Measurements from ENCODE around the gene GPR37.

GPR37 gene

DNA sequence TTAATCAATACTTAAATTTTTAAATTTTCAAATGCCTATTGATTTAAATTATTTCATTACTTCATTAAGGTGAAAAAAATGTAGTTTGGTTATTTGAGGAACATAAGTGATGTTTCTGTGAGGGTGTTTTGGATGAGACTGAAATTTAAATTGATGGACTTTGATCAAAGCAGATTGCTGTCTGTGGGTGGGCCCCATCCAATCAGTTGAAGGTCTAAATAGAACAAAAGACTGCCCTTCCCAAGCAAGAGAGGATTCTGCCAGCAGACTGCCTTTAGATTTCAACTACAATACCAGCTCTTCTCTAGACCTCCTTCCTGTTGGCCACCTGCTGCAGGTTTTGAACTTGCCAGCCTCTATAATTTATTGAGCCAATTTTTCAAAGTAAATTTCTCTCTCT lies 14.5 kb upstream of the GPR37 start:
- DNase-seq, result no peak

DNA sequence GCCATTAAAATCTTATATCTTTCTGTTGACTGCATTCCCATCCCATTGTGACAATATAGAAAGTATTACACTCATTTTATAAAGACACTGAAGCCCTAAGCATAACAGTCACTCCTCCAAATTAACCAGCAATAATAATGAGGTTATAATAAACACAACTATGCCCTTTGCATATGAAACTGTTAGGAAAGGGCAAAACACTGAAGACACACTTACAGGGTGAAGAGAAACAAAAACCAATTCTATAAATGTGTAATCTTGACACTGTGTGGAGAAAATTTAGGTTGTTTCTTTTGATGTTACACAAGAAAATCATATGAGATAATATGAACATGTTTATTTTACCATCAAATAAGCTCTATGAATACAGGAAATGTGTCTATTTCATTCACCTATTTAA lies 14.0 kb upstream of the GPR37 start:
- no peak for DNase-seq

DNA sequence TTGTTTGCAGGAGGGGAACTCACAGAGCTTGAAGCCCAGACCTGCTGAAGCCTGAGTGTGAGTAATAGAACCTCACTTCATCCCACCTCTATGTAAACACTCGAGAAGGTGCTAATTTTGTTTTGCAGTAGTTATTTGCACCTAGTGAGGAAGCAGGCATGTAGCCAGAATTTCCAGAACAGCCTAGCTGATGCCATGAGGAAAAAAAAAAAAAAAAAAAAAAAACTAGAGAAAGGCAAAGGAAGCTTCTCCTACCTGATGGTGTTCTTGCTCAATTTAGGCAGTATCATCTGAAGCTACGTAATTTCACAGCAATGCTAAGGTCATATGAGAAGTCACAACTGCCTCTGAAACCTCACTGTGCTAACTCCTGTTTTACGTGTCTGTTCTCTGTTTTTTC lies 13.6 kb upstream of the GPR37 start:
- DNase-seq, result no peak

DNA sequence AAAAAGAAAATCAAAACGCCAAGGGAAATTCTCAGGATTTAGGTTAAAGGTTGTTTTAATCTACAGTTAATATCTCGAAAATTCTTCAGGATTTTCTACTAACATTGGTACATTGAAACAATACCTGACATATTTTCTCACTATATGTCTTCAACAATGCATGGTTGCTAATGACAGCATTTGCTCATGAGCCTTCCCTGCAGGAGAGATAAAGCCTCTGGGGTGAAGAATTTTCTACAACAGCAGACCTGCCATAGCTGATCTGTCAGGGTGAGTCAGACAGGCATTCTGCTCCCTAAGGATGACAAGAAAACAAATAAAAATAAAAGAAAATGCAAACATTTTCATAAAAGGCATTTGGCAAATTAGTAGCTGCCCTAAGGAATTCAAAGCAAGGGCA lies 11.7 kb upstream of the GPR37 start:
- no peak for DNase-seq

DNA sequence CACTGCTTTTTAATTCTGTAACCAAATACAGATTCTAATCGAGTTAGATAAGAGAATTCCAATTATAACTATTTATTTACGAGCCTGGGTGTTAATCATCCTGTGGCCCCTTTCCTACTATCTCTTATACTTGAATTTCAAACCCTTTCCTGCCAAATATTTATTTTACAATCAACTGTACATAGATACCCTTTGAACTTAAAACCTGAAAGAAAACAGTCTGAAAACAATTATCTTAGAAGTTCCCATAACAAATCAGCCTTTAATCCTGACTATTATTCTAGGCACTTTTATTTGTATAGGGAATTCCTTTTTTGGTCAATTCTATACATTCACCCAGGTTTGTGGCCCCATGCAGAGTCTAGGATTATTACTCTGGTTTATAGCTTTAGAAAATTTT lies 10.6 kb upstream of the GPR37 start:
- no peak for DNase-seq

DNA sequence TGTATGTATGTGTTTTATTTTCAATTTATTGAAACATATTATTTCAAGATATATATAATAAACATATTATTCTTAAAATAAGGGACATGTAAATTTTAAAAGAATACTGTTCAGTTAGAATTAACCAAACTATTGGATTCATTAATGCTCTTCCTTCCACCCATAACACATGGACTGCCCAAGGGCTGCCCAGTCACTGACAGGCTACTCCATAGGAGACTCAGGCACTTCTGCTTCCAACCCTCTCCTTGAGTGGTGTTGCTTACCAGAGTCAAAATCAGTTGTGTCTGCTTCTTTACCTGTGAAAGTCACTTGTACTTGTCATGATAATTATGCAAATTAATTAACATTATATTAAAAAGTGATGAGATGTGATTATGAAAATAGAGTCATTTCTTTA lies 9.8 kb upstream of the GPR37 start:
- no peak for DNase-seq

DNA sequence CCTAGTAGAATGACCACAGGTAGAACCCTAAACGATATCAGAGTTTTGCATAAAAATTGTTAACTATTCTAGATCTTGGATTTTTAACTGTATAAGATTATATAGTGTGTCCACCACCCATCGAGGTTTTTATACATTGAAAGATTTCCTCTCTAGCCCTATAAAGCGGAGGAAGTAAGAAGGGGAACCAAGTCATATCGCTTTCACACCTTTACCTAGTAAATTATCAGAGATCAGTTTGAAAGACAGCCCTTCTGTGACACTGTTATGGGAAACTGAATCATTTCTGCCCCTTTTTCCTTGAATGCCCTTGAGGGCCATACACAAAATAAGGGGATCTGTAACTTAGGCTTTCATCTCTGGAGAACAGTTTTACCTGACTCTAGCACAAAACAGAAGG lies 8.3 kb upstream of the GPR37 start:
- DNase-seq, result no peak

DNA sequence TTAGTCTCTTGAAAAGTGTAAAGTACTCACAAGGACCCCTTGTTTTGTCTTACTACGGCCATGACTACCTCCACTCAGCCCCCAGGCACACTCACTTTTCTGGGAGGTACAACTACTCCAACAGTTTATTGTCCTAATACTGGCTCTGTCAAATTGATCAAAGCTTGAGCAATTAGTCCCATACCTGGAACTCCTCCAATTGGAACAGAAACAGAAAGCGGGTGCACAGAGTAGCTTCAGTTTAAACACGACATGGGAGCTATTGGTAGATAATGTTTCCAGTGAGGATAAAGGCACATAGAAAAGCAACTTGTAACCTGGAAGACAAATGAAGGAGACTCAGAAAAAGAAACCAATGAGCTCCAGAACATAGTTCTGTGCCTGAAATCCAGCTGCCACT lies 7.7 kb upstream of the GPR37 start:
- no peak for DNase-seq

DNA sequence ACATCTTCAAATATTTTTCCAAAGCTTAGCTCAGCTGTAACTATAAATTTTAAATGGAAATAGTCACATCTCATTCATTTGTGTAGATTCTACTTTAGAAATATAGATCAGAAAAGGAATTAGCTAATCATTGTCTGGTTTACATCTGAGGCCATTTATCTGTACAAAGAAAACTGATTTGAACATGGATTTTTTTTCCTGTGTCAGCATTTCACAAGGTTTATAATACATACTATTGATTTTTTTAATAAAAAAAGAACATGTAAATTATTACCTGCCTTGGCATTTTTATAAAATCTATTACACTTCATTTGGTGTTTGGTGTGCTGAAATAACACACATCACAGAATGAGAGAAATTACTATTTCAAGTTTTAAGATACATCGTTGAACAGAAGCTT lies 3.5 kb upstream of the GPR37 start:
- DNase-seq, result no peak

DNA sequence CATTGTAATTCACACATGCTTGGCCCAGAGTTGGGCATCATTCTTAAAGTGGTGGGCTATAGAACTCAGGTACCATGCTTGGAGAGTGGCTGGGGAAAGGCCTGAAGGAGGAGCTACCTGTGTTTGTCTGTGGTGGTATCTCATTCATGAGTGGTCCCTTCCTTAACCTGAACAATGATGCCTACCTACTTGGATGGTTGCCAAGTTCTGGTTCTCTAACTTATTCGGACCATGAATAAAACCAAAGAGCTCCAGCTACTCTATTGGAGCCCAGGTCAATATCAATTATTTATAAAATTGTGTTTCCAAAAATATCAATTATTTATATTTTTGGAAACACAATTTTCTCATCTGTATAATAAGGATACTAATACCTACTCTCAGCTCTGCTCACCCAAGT lies 2.9 kb upstream of the GPR37 start:
- DNase-seq, result no peak

DNA sequence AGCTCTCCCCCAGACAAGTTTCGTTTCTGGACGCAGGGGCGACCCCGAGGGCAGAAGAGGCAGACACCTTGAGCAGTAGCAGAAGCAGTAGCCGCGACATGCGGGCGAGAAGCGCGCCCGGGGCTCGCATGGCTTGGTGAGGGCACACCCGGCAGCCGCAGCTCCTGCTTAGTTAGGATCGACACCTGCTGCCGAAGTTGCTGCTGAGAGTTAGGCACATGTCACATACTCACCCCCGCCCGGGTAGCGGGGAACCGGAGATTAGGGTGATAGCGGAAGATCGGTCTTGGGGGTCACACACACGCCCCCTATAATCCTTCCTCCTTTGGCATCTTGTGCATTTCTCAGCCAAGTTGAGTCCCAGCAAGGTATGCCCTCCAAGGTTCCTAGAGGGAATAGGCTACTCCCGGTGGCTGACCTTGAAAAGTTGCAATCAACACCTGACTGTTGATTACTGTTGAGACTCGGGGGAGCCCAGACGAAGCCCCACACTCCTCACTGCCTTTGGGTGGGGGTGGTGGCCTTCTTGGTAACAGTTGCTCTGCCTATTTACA lies 668 bp downstream of the GPR37 start:
- DNase-seq, result no peak

DNA sequence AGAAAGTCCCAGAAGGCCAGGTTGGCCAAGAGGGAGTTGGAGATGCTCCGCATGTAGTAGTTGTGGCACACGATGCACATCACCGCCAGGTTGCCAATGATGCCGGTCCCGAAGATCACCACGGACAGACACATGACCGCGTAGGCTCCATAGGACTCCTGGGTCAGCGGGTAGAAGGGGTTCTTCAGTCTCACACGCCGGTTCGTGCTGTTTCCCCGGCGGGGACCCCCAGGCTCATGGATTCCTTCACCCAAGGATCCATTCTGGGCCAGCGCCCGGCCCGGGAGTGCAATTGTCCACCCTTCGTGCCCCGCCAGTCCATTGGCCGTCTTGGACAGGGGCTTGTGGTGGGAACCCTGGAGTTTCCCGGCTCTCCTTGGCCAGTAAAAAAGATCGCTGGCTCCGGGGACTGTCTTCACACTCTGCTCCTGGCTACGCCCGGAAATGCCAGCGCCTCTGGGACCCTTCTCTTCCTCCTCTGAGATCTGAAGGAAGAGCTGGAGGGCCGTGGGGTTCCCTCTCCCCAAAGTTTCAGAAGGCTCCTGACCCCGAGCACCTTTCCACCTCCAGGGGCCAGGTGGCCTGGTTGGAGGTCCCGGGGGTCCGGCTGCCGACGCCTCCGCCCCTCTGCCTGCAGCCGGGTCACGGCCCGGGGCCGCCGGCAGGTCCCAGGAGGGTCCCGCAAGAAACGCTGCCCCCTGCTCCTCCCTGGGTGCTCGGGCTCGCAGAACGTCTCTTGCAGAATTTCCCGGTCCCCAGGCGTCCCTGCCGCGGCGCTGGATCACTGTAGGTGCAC lies 1.3 kb downstream of the GPR37 start:
- no peak for DNase-seq

DNA sequence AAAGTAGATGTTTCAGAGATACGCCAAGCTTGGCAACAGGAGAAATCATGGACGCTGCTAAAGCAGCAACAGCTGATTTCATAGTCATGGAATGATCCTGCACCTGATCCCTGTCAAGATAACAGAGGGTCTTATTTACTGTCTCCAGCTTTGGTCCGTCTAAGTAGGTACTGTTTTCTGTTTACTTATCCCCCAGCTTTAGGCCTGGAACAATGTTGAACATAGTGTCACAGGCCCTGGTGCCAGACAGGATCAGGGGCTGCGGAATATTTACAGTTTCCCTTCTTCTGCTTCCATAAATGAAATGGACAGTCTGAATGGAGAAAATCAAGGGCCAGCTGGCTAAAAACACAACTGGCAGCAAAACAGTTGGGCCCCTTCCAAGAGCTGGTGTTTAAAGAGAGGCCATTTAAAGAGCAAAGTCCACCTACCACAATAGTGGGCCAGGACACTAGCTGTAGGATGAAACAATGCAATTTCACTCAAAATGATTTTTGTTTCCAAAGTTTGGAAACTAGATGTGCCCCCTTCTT lies 2.9 kb downstream of the GPR37 start:
- DNase-seq, result no peak

DNA sequence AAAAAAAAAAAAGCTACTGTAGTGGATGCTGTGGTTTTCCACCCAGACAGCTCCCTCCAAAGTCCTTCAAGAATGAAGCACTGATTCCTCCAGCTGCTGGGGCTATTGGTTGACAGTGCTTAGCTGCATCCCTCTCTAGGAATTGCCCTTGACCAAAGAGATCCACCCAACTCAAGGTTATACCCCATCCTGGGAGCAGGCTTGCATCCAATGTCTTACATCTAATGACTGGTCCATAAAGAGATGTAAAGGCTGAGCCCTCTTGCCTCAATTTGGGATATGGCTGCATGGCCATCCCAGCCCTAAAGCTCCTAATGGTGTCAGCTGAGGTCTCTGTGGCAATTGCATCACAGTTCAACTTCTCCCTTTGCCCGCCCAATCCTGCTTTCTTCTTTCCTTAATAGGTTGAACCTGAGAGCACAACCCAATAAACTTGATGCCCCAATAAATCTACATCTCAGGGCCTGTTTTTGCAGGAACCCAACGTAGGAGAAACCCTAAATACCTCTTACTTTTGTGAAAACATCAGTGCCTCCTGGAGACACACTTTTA lies 4.4 kb downstream of the GPR37 start:
- no peak for DNase-seq

DNA sequence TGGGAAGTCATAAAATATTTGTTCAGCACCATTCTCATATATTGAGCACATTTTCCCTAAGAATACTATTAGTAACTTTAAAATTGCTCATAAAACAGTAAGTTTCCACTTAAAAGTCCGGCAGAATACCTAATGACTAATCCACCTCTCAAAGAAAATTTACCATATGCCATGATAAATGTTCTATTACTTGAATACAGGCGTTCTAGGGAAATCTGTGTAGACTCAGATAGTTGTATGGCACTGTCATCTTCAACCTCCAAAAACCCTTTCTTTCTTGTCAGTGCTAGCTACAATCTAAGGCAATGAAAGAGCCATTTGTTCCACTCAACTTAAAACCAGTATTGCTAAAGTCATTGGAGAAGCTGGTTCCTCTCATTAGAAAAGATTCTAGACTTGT lies 7.3 kb downstream of the GPR37 start:
- DNase-seq, result no peak

DNA sequence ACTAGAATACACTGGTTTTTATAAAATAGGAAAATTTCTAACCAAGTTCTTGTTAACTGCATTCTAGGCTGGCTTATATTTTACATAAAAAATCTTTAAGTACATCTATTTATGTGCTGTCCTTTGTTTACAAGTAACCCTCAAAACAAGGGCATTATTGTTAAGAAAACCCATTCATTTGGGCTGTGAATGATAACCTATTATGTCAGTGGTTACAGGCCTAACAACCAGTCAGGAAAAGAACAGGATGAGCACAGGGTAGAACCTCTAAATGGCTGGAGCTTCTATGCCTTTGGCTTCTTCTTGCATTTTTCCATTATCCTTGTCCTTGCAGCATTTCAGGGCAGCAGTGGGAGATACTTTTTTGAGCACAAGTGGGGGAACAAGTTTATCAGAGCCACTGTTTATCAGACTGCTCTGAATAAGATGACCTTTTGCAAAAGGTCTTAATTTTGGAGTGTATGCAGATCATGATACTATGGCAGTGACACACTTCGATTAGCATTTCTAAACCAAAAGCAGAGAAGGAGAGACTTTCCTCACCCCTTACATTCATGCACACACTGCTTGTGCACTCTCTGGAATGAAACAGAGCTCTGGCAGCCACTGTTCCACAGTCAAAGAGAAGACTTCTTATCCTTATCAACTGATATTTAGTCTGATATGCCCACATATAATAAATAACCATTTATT lies 10.9 kb downstream of the GPR37 start:
- DNase-seq, result no peak

DNA sequence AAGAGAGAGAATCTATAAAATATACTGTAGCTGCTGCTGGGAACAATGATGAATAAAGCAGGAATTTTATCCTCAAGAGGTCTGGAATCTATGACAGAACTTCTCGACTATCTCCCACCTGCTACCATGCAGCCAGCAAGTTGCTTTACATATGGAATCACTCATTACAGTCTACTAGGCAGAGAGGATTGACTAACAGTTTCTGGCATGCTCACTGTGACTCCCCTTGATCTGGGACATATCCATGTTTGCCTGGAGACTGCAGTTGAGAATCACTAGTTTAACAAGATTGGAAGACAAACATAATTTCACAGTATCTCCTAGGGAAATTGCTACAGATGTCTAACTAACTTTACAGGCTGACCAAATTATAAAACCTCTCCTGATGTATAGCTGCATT lies 13.3 kb downstream of the GPR37 start:
- DNase-seq, result no peak

DNA sequence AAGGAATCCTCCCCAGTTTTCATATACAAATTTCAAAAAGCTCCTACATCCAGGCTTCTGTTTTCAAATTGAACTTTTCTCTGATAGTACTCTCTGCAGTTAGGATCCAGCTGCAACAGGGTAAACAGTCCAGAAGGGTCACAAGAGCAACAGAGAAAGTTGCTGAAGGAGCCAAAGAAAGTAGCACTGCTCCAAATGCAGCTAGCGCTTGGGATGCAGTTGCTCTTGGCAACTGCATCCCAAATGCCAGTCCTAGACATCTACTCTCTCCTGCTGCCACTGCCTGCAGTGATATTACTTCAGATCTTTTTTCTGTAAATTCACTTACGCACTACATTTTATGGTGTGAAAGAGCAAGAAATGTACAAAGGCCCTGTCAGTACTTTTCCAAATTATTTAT lies 14.6 kb downstream of the GPR37 start:
- DNase-seq, result no peak

DNA sequence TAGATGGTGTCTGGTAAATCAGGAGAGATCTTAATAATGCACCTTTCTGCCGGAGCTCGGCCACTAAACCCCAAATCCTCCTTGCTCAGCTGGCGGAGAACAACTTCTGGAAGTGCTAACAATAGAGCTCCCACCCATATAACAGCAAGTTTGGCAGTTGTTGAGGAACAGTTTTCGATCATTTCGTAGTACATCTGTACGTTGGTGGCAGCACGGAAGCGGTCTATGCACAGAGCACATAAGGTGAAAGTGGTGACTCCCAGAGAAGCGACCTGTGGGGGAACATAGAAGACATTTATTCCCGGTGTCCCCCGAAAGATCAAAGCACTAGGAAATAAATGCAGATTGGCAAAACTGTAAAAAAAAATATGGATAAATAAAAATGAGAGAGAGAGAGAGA lies 18.5 kb downstream of the GPR37 start:
- DNase-seq, result no peak

DNA sequence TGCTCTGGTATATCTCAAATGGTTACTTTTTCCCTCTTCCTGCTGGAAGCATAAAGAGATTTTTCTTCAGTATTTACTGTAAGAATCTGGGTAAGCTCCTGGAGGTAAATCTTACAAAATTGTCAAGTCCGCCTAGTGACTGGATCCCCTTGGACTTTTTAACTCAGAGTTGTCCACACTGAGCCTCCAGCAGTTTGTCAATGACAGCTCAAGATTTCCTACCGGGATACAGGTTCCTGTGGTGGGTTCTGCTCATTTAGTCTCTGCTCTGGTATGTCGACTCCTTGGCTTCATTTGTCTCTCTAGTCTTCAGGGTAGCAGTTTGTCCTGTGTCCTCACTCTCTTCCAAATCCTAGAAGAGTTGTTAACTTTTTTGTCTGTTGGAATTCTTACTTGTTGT lies 27.0 kb downstream of the GPR37 start:
- DNase-seq, result no peak

DNA sequence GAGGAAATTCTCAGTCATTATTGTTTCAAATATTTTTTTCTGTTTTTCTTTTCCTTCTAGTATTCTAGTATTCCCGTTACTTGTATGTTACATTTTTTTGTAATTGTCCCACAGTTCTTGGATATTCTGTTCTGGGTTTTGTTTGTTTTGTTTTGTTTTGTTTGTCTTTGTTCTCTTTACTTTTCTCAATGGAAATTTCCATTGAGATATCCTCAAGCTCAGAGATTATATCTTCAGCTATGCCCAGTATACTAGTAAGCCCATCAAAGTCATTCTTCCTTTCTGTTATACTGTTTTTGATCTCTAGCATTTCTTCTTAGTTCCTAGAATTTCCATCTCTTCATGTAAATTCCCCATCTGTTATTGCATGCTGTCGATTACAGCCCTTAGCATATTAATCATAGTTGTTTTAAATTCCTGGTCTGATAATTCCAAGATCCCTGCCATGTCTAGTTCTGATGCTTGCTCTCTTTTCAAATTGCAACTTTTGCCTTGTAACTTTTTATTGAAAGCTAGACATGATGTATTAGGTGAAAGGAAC lies 27.8 kb downstream of the GPR37 start:
- no peak for DNase-seq

DNA sequence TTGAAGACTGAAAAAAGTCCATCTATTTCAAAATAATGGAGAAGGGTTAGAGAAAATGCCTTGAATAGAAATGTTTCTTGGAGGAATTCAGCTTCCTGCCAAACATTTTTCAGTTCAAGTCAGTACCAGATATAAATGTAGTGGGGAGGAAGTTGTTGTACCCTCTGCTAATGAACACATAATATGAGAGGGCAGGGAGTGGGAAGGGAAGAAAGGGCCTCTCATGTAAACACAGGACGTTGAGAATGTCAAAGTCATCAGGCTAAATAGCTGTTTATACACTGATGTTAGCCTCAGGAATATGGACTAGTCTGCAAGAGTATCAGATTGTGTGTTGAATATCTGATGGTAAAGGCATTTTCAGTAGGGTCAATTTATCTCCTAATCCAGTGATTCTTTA lies 37.0 kb downstream of the GPR37 start:
- no peak for DNase-seq

DNA sequence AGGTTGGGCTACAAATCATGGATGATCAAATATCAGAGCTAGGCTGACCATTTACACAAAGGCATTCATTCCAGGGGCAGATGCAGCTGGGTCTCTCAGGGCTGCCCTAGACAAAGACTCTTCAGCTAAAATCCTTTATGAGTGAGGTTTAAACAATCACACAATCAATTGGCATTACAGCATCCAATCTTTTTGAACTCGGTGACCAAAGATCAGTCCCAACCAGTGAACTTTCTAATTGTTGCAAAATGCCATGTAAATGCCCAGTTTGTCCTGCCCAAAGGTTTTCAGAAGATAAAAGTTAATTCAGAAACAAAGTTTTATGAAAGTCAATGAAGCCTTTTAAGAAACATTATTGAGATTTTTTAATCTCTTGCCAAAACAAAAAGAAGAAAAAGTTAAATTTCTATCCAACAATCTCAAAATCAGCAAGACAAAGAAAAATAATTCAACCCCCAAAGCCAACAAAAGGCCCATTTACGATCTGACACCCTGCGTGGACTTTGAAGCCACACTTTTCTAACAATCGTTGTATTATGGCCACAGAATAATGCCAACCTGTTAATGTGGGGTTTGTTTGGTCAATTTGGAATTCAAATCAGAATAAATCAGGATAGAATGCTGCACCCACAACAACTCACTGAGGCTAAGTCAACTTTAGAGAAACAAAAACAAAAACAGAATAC lies 40.9 kb downstream of the GPR37 start:
- DNase-seq, result no peak
